HUES6 (cell line): ENCODE measurements around the gene KNCN.

Experiments
- H3K27ac ChIP-seq: 2 replicates; pipeline ENCODE4 v1.7.0; 2013; ENCODE audit warnings: low read depth, mild to moderate bottlenecking, low read length, inconsistent platforms
- H3K27me3 ChIP-seq: 2 replicates; pipeline ENCODE4 v1.6.1; 2013; ENCODE audit warnings: low read length; ENCODE audit not compliant: control insufficient read depth, insufficient read depth
- H3K36me3 ChIP-seq: 2 replicates; pipeline ENCODE4 v1.6.1; 2013; ENCODE audit warnings: low read length; ENCODE audit not compliant: control insufficient read depth, insufficient read depth
- H3K4me1 ChIP-seq: 2 replicates; pipeline ENCODE4 v1.6.1; 2013; ENCODE audit warnings: low read length; ENCODE audit not compliant: control insufficient read depth, insufficient read depth
- H3K4me3 ChIP-seq: 2 replicates; pipeline ENCODE4 v1.5.1; 2013; ENCODE audit warnings: low read depth, low read length
- H3K9ac ChIP-seq: one replicate; pipeline ENCODE4 v1.6.1; 2013; ENCODE audit warnings: mild to moderate bottlenecking, low read length
- H3K9me3 ChIP-seq: 2 replicates; pipeline ENCODE4 v1.6.1; 2013; ENCODE audit warnings: low read depth, low read length; ENCODE audit not compliant: control insufficient read depth, insufficient read depth

KNCN gene

GRCh38 chr1:46512135-46512791, 39.2 kb downstream of the KNCN start:
- Histone ChIP-seq H3K4me1 (peaks cover 45% of the 10 kb centered on the region), H3K27ac (no peak overlapping the region), H3K4me3 (no peak overlapping the region), H3K36me3 (no peaks in the 10 kb centered on the region), H3K27me3 (peaks cover 80% of the 10 kb centered on the region), H3K9me3 (no peaks in the 10 kb centered on the region), H3K9ac (no peak overlapping the region)

- peaks cover 74% of the 10 kb centered on the region for H3K27me3 ChIP-seq
- H3K9me3 ChIP-seq: no peaks in the 10 kb centered on the region
- H3K27ac ChIP-seq: no peak overlapping the region
- no peak overlapping the region for H3K4me3 ChIP-seq
- H3K36me3 ChIP-seq: no peaks in the 10 kb centered on the region
- H3K4me1 ChIP-seq: peaks cover 32% of the 10 kb centered on the region
- no peak overlapping the region for H3K9ac ChIP-seq
Observed at GRCh38 chr1:46510998-46511365, 40.5 kb downstream of the KNCN start.

GRCh38 chr1:46510341-46510997, 41.0 kb downstream of the KNCN start:
- H3K36me3 ChIP-seq: no peaks in the 10 kb centered on the region
- peaks cover 69% of the 10 kb centered on the region for H3K27me3 ChIP-seq
- H3K4me1 ChIP-seq: peaks cover 27% of the 10 kb centered on the region
- no peak overlapping the region for H3K27ac ChIP-seq
- no peak overlapping the region for H3K9ac ChIP-seq
- H3K4me3 ChIP-seq: no peak overlapping the region
- H3K9me3 ChIP-seq: no peaks in the 10 kb centered on the region

GRCh38 chr1:46508757-46509156, 42.7 kb downstream of the KNCN start:
- Histone ChIP-seq H3K9me3 (no peaks in the 10 kb centered on the region), H3K36me3 (no peaks in the 10 kb centered on the region), H3K4me1 (peaks cover 25% of the 10 kb centered on the region), H3K9ac (no peak overlapping the region), H3K4me3 (no peak overlapping the region), H3K27ac (no peak overlapping the region), H3K27me3 (peaks cover 56% of the 10 kb centered on the region)

GRCh38 chr1:46506470-46507219, 44.8 kb downstream of the KNCN start:
- Histone ChIP-seq H3K4me1 (peaks cover 5% of the 10 kb centered on the region), H3K9me3 (no peaks in the 10 kb centered on the region), H3K9ac (no peak overlapping the region), H3K36me3 (no peaks in the 10 kb centered on the region), H3K4me3 (no peak overlapping the region), H3K27me3 (peaks cover 57% of the 10 kb centered on the region), H3K27ac (no peak overlapping the region)

- Histone ChIP-seq H3K27me3 (peaks cover 62% of the 10 kb centered on the region), H3K36me3 (no peaks in the 10 kb centered on the region), H3K9ac (no peak overlapping the region), H3K4me3 (no peak overlapping the region), H3K9me3 (no peaks in the 10 kb centered on the region), H3K27ac (no peak overlapping the region), H3K4me1 (peaks cover 4% of the 10 kb centered on the region; the same call in 1 of the 2 replicates)
Observed at GRCh38 chr1:46503421-46503820, 48.0 kb downstream of the KNCN start.

GRCh38 chr1:46501528-46501927, 49.9 kb downstream of the KNCN start:
- H3K9me3 ChIP-seq: no peaks in the 10 kb centered on the region
- H3K36me3 ChIP-seq: no peaks in the 10 kb centered on the region
- H3K27me3 ChIP-seq: peaks cover 70% of the 10 kb centered on the region
- no peak overlapping the region for H3K27ac ChIP-seq
- H3K4me1 ChIP-seq: peaks cover 4% of the 10 kb centered on the region; the same call in 1 of the 2 replicates
- H3K9ac ChIP-seq: no peak overlapping the region
- no peak overlapping the region for H3K4me3 ChIP-seq

- no peak overlapping the region for H3K9ac ChIP-seq
- H3K4me1 ChIP-seq: peaks cover 17% of the 10 kb centered on the region
- H3K4me3 ChIP-seq: no peak overlapping the region
- peaks cover 96% of the 10 kb centered on the region for H3K27me3 ChIP-seq
- H3K27ac ChIP-seq: no peak overlapping the region
- H3K9me3 ChIP-seq: no peaks in the 10 kb centered on the region
- H3K36me3 ChIP-seq: no peaks in the 10 kb centered on the region
Observed at GRCh38 chr1:46497665-46498064, 53.8 kb downstream of the KNCN start.

- H3K27ac ChIP-seq: no peak overlapping the region
- H3K4me1 ChIP-seq: peaks cover 23% of the 10 kb centered on the region
- peaks cover 97% of the 10 kb centered on the region for H3K27me3 ChIP-seq
- H3K9me3 ChIP-seq: no peaks in the 10 kb centered on the region
- H3K36me3 ChIP-seq: no peaks in the 10 kb centered on the region
- H3K4me3 ChIP-seq: no peak overlapping the region
- H3K9ac ChIP-seq: no peak overlapping the region
Observed at GRCh38 chr1:46497020-46497419, 54.4 kb downstream of the KNCN start.

- no peaks in the 10 kb centered on the region for H3K36me3 ChIP-seq
- H3K9ac ChIP-seq: no peak overlapping the region
- no peaks in the 10 kb centered on the region for H3K9me3 ChIP-seq
- peaks cover 29% of the 10 kb centered on the region for H3K4me1 ChIP-seq
- H3K27ac ChIP-seq: no peak overlapping the region
- no peak overlapping the region for H3K4me3 ChIP-seq
- H3K27me3 ChIP-seq: peaks cover 97% of the 10 kb centered on the region
Observed at GRCh38 chr1:46496505-46496904, 54.9 kb downstream of the KNCN start.

- peaks cover 98% of the 10 kb centered on the region for H3K27me3 ChIP-seq
- no peaks in the 10 kb centered on the region for H3K9me3 ChIP-seq
- H3K9ac ChIP-seq: no peak overlapping the region
Observed at GRCh38 chr1:46495778-46496177, 55.7 kb downstream of the KNCN start.

More at GRCh38 chr1:46495778-46496177, 55.7 kb downstream of the KNCN start:
- H3K4me1 ChIP-seq: peaks cover 36% of the 10 kb centered on the region
- H3K4me3 ChIP-seq: no peak overlapping the region
- no peaks in the 10 kb centered on the region for H3K36me3 ChIP-seq
- H3K27ac ChIP-seq: no peak overlapping the region
